HEK293 (cell line): ENCODE results near the gene JAKMIP1.

ENCODE experiments used
- CTCF ChIA-PET: fragments of 350-600 bp; formaldehyde crosslinking; extraction: SDS; loops from one replicate; lab custom pipeline; 2021; ENCODE audit warnings: antibody characterized with exemption; lab: Yijun Ruan, JAX
- POLR2A ChIA-PET: fragments of 300-600 bp; formaldehyde crosslinking; extraction: SDS; loops from one replicate; lab custom pipeline; 2020; ENCODE audit warnings: antibody characterized with exemption, inconsistent platforms; lab: Yijun Ruan, JAX
- H3K27ac ChIP-seq: fragments of 200-500 bp; sonication (Bioruptor generic); 2 replicates; pipeline ENCODE4 v1.5.1; 2014; ENCODE audit warnings: low read depth, low read length, control low read depth, inconsistent platforms; ENCODE audit errors: extremely low read depth
- H3K36me3 ChIP-seq, 2 experiments: fragments of 200-500 bp in 1 of 2; sonication (Bioruptor generic) in 1 of 2; 1 replicate in 1 of 2; 2 replicates in 1 of 2; pipeline ENCODE4 v1.5.1; 2014 to 2017; ENCODE audit warnings: inconsistent platforms in 2 of 2, low read length in 2 of 2; ENCODE audit not compliant: control insufficient read depth in 2 of 2, insufficient read depth in 1 of 2
- H3K4me1 ChIP-seq: fragments of 200-500 bp; sonication (Bioruptor generic); 2 replicates; pipeline ENCODE4 v1.5.1; 2014; ENCODE audit warnings: mild to moderate bottlenecking, low read length, inconsistent platforms; ENCODE audit not compliant: control insufficient read depth, insufficient read depth
- H3K4me3 ChIP-seq: 2 replicates; pipeline ENCODE4 v1.5.1; 2011; ENCODE audit warnings: low read depth, mild to moderate bottlenecking, control low read depth, low read length, moderate library complexity
- H3K9me3 ChIP-seq: fragments of 200-500 bp; sonication (Bioruptor generic); 2 replicates; pipeline ENCODE4 v1.5.1; 2014; ENCODE audit warnings: low read depth, low read length, inconsistent platforms; ENCODE audit not compliant: control insufficient read depth, insufficient read depth
- BCL11A ChIP-seq: fragments of 450-650 bp; formaldehyde crosslinking; IDR thresholded peaks from 2 replicates; pipeline ENCODE4 v1.5.1; 2016; ENCODE audit warnings: low read depth, missing biosample characterization, missing genetic modification characterization
- EGR2 ChIP-seq: fragments of 450-650 bp; formaldehyde crosslinking; IDR thresholded peaks from 2 replicates; pipeline ENCODE4 v1.5.1; 2016; ENCODE audit warnings: low read depth, missing biosample characterization, missing genetic modification characterization
- GFI1B ChIP-seq: fragments of 450-650 bp; formaldehyde crosslinking; IDR thresholded peaks from 2 replicates; pipeline ENCODE4 v1.5.1; 2016; ENCODE audit warnings: missing biosample characterization, missing genetic modification characterization
- OVOL3 ChIP-seq: fragments of 450-650 bp; formaldehyde crosslinking; IDR thresholded peaks from 2 replicates; pipeline ENCODE4 v1.5.1; 2016; ENCODE audit warnings: missing biosample characterization, missing genetic modification characterization
- YY1 ChIP-seq: fragments of 450-650 bp; formaldehyde crosslinking; IDR thresholded peaks from 2 replicates; pipeline ENCODE4 v1.5.1; 2018; ENCODE audit warnings: missing biosample characterization, missing genetic modification characterization
- ZBTB20 ChIP-seq: fragments of 450-650 bp; formaldehyde crosslinking; IDR thresholded peaks from 2 replicates; pipeline ENCODE4 v1.5.1; 2016; ENCODE audit warnings: missing biosample characterization, missing genetic modification characterization
- ZBTB49 ChIP-seq: fragments of 450-650 bp; formaldehyde crosslinking; IDR thresholded peaks from 2 replicates; pipeline ENCODE4 v1.5.1; 2016; ENCODE audit warnings: missing biosample characterization, missing genetic modification characterization, low read depth
- ZBTB6 ChIP-seq: fragments of 450-650 bp; formaldehyde crosslinking; IDR thresholded peaks from 2 replicates; pipeline ENCODE4 v1.5.1; 2017; ENCODE audit warnings: missing biosample characterization, missing genetic modification characterization
- ZFP69B ChIP-seq: fragments of 450-650 bp; formaldehyde crosslinking; IDR thresholded peaks from 2 replicates; pipeline ENCODE4 v1.5.1; 2016; ENCODE audit warnings: missing biosample characterization, missing genetic modification characterization
- ZNF148 ChIP-seq: fragments of 450-650 bp; formaldehyde crosslinking; IDR thresholded peaks from 2 replicates; pipeline ENCODE4 v1.5.0; 2017; ENCODE audit warnings: missing biosample characterization, missing genetic modification characterization, borderline replicate concordance
- ZNF175 ChIP-seq: fragments of 450-650 bp; formaldehyde crosslinking; IDR thresholded peaks from 2 replicates; pipeline ENCODE4 v1.5.1; 2016; ENCODE audit warnings: missing biosample characterization, missing genetic modification characterization
- ZNF18 ChIP-seq: fragments of 450-650 bp; formaldehyde crosslinking; IDR thresholded peaks from 2 replicates; pipeline ENCODE4 v1.5.1; 2016; ENCODE audit warnings: missing biosample characterization, missing genetic modification characterization
- ZNF214 ChIP-seq: fragments of 450-650 bp; formaldehyde crosslinking; IDR thresholded peaks from 2 replicates; pipeline ENCODE4 v1.5.1; 2017; ENCODE audit warnings: missing biosample characterization, mild to moderate bottlenecking, missing genetic modification characterization, borderline replicate concordance
- ZNF223 ChIP-seq: fragments of 450-650 bp; formaldehyde crosslinking; IDR thresholded peaks from 2 replicates; pipeline ENCODE4 v1.5.1; 2016; ENCODE audit warnings: missing biosample characterization, missing genetic modification characterization
- ZNF324 ChIP-seq: fragments of 450-650 bp; formaldehyde crosslinking; IDR thresholded peaks from 2 replicates; pipeline ENCODE4 v1.5.1; 2016; ENCODE audit warnings: missing biosample characterization, missing genetic modification characterization
- ZNF426 ChIP-seq: fragments of 450-650 bp; formaldehyde crosslinking; IDR thresholded peaks from 2 replicates; pipeline ENCODE4 v1.5.1; 2017; ENCODE audit warnings: missing biosample characterization, missing genetic modification characterization, mild to moderate bottlenecking, inconsistent platforms, moderate library complexity
- ZNF514 ChIP-seq: fragments of 450-650 bp; formaldehyde crosslinking; IDR thresholded peaks from 2 replicates; pipeline ENCODE4 v1.5.1; 2016; ENCODE audit warnings: missing biosample characterization, missing genetic modification characterization
- ZNF580 ChIP-seq: fragments of 450-650 bp; formaldehyde crosslinking; IDR thresholded peaks from 2 replicates; pipeline ENCODE4 v1.5.1; 2016; ENCODE audit warnings: missing biosample characterization, missing genetic modification characterization
- ZNF654 ChIP-seq: fragments of 450-650 bp; formaldehyde crosslinking; IDR thresholded peaks from 2 replicates; pipeline ENCODE4 v1.5.1; 2016; ENCODE audit warnings: low read depth, missing biosample characterization, missing genetic modification characterization
- ZNF660 ChIP-seq: fragments of 450-650 bp; IDR thresholded peaks from 2 replicates; pipeline ENCODE4 v1.5.1; 2018; ENCODE audit warnings: missing biosample characterization, mild to moderate bottlenecking, missing genetic modification characterization
- ZXDB ChIP-seq: fragments of 450-650 bp; formaldehyde crosslinking; IDR thresholded peaks from 2 replicates; pipeline ENCODE4 v1.5.1; 2016; ENCODE audit warnings: missing biosample characterization, missing genetic modification characterization

The JAKMIP1 gene

GRCh38 chr4:6137747-6138135, 62.6 kb downstream of the JAKMIP1 start (continued):
- TF ChIP-seq ZNF148 (tag by site-specific recombination) (no peak), BCL11A (tag by site-specific recombination) (no peak)

- no peak overlapping the region for H3K27ac ChIP-seq
- H3K4me1 ChIP-seq = no peaks in the 10 kb centered on the region
- CTCF ChIA-PET = interaction anchor here (0.6 kb wide), 1 partner anchor 139 kb away, joined by 6 read pairs; no protein-coding TSS in a partner anchor
- no peak for TF ChIP-seq ZNF175 (tag by site-specific recombination)
- no peak for TF ChIP-seq YY1 (tag by site-specific recombination)
- 0 out of 2 replicates have a peak, but pooled peaks have one; percentile 10 for TF ChIP-seq EGR2
- H3K9me3 ChIP-seq = no peaks in the 10 kb centered on the region
- no peak overlapping the region for H3K4me3 ChIP-seq
- H3K36me3 ChIP-seq = no peaks in the 10 kb centered on the region
- POLR2A ChIA-PET = no interaction called here
Observed at GRCh38 chr4:6137027-6137746, 63.2 kb downstream of the JAKMIP1 start.

- ChIA-PET CTCF (interaction anchor here (1.2 kb wide), 1 partner anchor 137 kb away, joined by 3 read pairs; no protein-coding TSS in a partner anchor), POLR2A (no interaction called here)
- TF ChIP-seq ZNF654 = no peak
- no peak for TF ChIP-seq ZNF223
- no peak for TF ChIP-seq ZXDB (tag by site-specific recombination)
- no peak for TF ChIP-seq ZNF660 (tag by site-specific recombination)
- TF ChIP-seq ZBTB49 (tag by site-specific recombination) = no peak
- no peak for TF ChIP-seq ZNF580 (tag by site-specific recombination)
- no peaks in the 10 kb centered on the region for H3K9me3 ChIP-seq
- H3K36me3 ChIP-seq = no peaks in the 10 kb centered on the region
- H3K4me3 ChIP-seq = no peak overlapping the region
- H3K4me1 ChIP-seq = no peaks in the 10 kb centered on the region
- no peak overlapping the region for H3K27ac ChIP-seq
Observed at GRCh38 chr4:6134612-6135220, 65.6 kb downstream of the JAKMIP1 start.

GRCh38 chr4:6132716-6133115, 67.6 kb downstream of the JAKMIP1 start:
- Histone ChIP-seq H3K4me1 (no peaks in the 10 kb centered on the region), H3K9me3 (no peaks in the 10 kb centered on the region), H3K27ac (no peak overlapping the region), H3K36me3 (no peaks in the 10 kb centered on the region), H3K4me3 (no peak overlapping the region)
- CTCF ChIA-PET = no interaction called here
- POLR2A ChIA-PET = no interaction called here
- TF ChIP-seq ZBTB6 (tag by site-specific recombination) (no peak), ZBTB20 (tag by site-specific recombination) (no peak), ZNF214 (no peak), ZFP69B (tag by site-specific recombination) (no peak), ZNF18 (tag by site-specific recombination) (no peak), GFI1B (tag by site-specific recombination) (no peak), OVOL3 (tag by site-specific recombination) (no peak), ZNF514 (tag by site-specific recombination) (no peak), ZNF426 (tag by site-specific recombination) (no peak), ZNF324 (no peak)
